Measurements from ENCODE around the gene KIAA1958.

- TF ChIP-seq POLR2A (IDR thresholded peaks at IDR 0.05) (no peak), CTCF (IDR thresholded peaks at IDR 0.05) (no peak), POLR2AphosphoS5 (IDR thresholded peaks at IDR 0.05) (peak in 2 of 3 donors; percentile 57 to 69), EP300 (IDR thresholded peaks at IDR 0.05) (no peak)
Measured at GRCh38 chr9:112717661-112718331, 231.2 kb downstream of the KIAA1958 start, which contains the start of gene INIP.

Data from suprapubic skin (tissue), 4 donors.